ENCODE results near the gene ITGA5.

GRCh38 chr12:54426690-54427089 lies 7.6 kb upstream of the ITGA5 start:
- TF ChIP-seq POLR2AphosphoS5 (IDR thresholded peaks at IDR 0.05; ENCODE audit: low read depth, low read length) (no peak), POLR2A (IDR thresholded peaks at IDR 0.05; ENCODE audit: low read depth, low read length) (no peak), TAF1 (IDR thresholded peaks at IDR 0.05; ENCODE audit: borderline replicate concordance, low read depth, low read length) (no peak)

Measured in GM12892 (cell line).